ENCODE results near the gene BICC1.

Gene BICC1

DNA sequence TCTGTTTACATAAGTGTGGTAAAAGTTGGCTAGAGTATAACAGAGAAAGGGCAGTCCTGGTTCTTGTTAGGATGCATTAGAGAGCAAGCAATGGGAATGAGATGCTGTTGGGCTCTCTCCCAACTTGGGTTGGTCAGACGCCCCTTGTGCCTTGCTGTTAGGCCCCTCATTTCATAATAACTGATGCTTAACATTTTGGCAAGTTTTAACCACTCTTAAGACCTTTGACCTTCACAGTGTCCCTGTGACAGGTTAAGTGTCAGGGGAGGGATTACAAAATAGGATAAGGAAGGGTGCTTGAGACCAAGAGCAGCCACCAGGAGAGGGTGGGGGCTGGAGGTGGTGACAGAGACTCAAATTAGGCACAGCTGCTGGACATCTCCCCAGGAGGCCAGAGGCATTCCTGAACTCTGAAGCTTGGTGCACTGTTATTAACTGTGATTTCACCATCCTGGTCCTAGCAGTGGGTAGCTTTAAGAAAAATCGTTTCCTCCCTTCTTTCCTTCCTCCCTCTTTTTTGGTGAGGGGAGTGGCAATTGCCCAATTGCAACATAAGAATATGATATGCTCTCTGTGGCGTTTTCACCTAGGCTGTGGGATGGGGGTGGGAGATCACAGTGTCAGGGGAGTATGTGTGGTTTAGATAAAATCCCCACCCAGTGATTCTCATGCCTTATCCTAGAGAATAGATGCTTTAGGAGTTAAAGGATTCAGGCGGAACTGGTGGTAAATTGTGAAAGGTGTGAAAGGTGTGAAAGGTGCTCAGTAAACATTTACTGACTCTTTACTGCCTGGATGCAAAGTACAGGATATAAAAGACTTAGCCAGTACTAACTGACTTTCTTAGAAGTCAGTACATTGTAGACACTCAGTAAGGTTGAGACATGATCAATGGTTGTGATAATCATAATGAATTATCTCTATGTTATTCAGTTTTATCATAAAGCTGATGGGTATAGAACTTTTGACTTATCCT is 270.5 kb downstream of the BICC1 start:
- no peaks in the 10 kb centered on the region for H3K27me3 ChIP-seq (ENCODE audit: insufficient read depth, poor library complexity, severe bottlenecking)
- TF ChIP-seq, protein P1, sequence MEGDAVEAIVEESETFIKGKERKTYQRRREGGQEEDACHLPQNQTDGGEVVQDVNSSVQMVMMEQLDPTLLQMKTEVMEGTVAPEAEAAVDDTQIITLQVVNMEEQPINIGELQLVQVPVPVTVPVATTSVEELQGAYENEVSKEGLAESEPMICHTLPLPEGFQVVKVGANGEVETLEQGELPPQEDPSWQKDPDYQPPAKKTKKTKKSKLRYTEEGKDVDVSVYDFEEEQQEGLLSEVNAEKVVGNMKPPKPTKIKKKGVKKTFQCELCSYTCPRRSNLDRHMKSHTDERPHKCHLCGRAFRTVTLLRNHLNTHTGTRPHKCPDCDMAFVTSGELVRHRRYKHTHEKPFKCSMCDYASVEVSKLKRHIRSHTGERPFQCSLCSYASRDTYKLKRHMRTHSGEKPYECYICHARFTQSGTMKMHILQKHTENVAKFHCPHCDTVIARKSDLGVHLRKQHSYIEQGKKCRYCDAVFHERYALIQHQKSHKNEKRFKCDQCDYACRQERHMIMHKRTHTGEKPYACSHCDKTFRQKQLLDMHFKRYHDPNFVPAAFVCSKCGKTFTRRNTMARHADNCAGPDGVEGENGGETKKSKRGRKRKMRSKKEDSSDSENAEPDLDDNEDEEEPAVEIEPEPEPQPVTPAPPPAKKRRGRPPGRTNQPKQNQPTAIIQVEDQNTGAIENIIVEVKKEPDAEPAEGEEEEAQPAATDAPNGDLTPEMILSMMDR (IDR thresholded peaks at IDR 0.05; ENCODE audit: poor library complexity, severe bottlenecking), result no peak
- no peaks in the 10 kb centered on the region for H3K9me3 ChIP-seq (ENCODE audit: severe bottlenecking)
- H3K36me3 ChIP-seq (ENCODE audit: low read depth), result peaks cover 19% of the 10 kb centered on the region; the same call in 1 of the 2 replicates
- DNase-seq (ENCODE audit: low spot score) (no peak), ATAC-seq (ENCODE audit: low read depth) (no peak)
- no peak overlapping the region for H3K4me3 ChIP-seq (ENCODE audit: severe bottlenecking)
- peaks cover 8% of the 10 kb centered on the region for H3K4me1 ChIP-seq (ENCODE audit: insufficient read depth, poor library complexity, severe bottlenecking)
- H3K27ac ChIP-seq (ENCODE audit: poor library complexity, severe bottlenecking), result no peak overlapping the region

GRCh38 chr10:58784361-58784760 is 271.7 kb downstream of the BICC1 start:
- no peak overlapping the region for H3K27ac ChIP-seq (ENCODE audit: poor library complexity, severe bottlenecking)
- no peaks in the 10 kb centered on the region for H3K9me3 ChIP-seq (ENCODE audit: severe bottlenecking)
- H3K27me3 ChIP-seq (ENCODE audit: insufficient read depth, poor library complexity, severe bottlenecking), result no peaks in the 10 kb centered on the region
- ATAC-seq (ENCODE audit: low read depth) (no peak), DNase-seq (ENCODE audit: low spot score) (no peak)
- peaks cover 8% of the 10 kb centered on the region for H3K4me1 ChIP-seq (ENCODE audit: insufficient read depth, poor library complexity, severe bottlenecking)
- H3K36me3 ChIP-seq (ENCODE audit: low read depth), result peaks cover 19% of the 10 kb centered on the region
- TF ChIP-seq, protein P1 (IDR thresholded peaks at IDR 0.05; ENCODE audit: poor library complexity, severe bottlenecking), result no peak
- no peak overlapping the region for H3K4me3 ChIP-seq (ENCODE audit: severe bottlenecking)

GRCh38 chr10:58785354-58785753 is 272.7 kb downstream of the BICC1 start:
- TF ChIP-seq, protein P1 (IDR thresholded peaks at IDR 0.05; ENCODE audit: poor library complexity, severe bottlenecking), result no peak
- H3K36me3 ChIP-seq (ENCODE audit: low read depth), result peaks cover 19% of the 10 kb centered on the region
- H3K4me3 ChIP-seq (ENCODE audit: severe bottlenecking), result no peak overlapping the region
- ATAC-seq (ENCODE audit: low read depth), result no peak
- DNase-seq (ENCODE audit: low spot score), result no peak
- no peaks in the 10 kb centered on the region for H3K27me3 ChIP-seq (ENCODE audit: insufficient read depth, poor library complexity, severe bottlenecking)
- H3K9me3 ChIP-seq (ENCODE audit: severe bottlenecking), result no peaks in the 10 kb centered on the region
- no peak overlapping the region for H3K27ac ChIP-seq (ENCODE audit: poor library complexity, severe bottlenecking)
- H3K4me1 ChIP-seq (ENCODE audit: insufficient read depth, poor library complexity, severe bottlenecking), result peaks cover 8% of the 10 kb centered on the region

GRCh38 chr10:58791137-58791536 is 278.5 kb downstream of the BICC1 start:
- no peak overlapping the region for H3K4me3 ChIP-seq (ENCODE audit: severe bottlenecking)
- TF ChIP-seq, protein P1 (IDR thresholded peaks at IDR 0.05; ENCODE audit: poor library complexity, severe bottlenecking), result no peak
- no peak for DNase-seq (ENCODE audit: low spot score)
- no peaks in the 10 kb centered on the region for H3K27me3 ChIP-seq (ENCODE audit: insufficient read depth, poor library complexity, severe bottlenecking)
- H3K4me1 ChIP-seq (ENCODE audit: insufficient read depth, poor library complexity, severe bottlenecking), result peaks cover 6% of the 10 kb centered on the region
- H3K36me3 ChIP-seq (ENCODE audit: low read depth), result peaks cover 8% of the 10 kb centered on the region
- peak; percentile 57; the same call in 1 of the 3 replicates for ATAC-seq (ENCODE audit: low read depth)
- peak overlapping the region; percentile 40 for H3K27ac ChIP-seq (ENCODE audit: poor library complexity, severe bottlenecking)
- H3K9me3 ChIP-seq (ENCODE audit: severe bottlenecking), result no peaks in the 10 kb centered on the region

DNA sequence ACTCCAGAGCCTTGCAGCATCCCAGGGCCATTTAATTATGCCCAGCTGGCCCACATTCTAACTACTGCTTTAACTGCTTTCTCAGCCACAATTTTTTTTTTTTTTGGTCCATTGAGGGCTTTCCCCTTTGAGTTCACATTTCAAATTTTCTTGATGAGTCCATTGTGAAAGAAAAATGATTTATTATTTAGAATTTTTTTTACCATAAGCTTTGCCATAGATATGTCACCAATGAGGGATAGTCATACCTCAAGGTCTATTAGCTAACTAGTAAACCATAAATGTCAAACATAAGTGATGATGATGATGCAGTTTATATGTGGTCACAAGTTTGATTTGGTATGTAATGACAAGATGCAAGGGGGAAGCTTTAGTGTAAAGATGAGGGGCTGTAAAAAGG is 282.9 kb downstream of the BICC1 start:
- no peaks in the 10 kb centered on the region for H3K27me3 ChIP-seq (ENCODE audit: insufficient read depth, poor library complexity, severe bottlenecking)
- H3K27ac ChIP-seq (ENCODE audit: poor library complexity, severe bottlenecking), result no peak overlapping the region
- H3K36me3 ChIP-seq (ENCODE audit: low read depth), result peaks cover 3% of the 10 kb centered on the region; the same call in 1 of the 2 replicates
- DNase-seq (ENCODE audit: low spot score) (no peak), ATAC-seq (ENCODE audit: low read depth) (no peak)
- H3K9me3 ChIP-seq (ENCODE audit: severe bottlenecking), result no peaks in the 10 kb centered on the region
- H3K4me3 ChIP-seq (ENCODE audit: severe bottlenecking), result no peak overlapping the region
- TF ChIP-seq, protein P1 (IDR thresholded peaks at IDR 0.05; ENCODE audit: poor library complexity, severe bottlenecking), result no peak
- H3K4me1 ChIP-seq (ENCODE audit: insufficient read depth, poor library complexity, severe bottlenecking), result peaks cover 19% of the 10 kb centered on the region
